Gastroesophageal sphincter (tissue), 3 donors: ENCODE data around the gene CUL5.

ENCODE experiments used
- CTCF ChIP-seq, 4 experiments: fragments of 200-600 bp in 2 of 4; fragments of 450-650 bp in 2 of 4; sonication (generic) in 1 of 4; IDR thresholded peaks; one replicate each; pipeline ENCODE4 v1.5.1; 2017 to 2019; ENCODE audit warnings: antibody characterized with exemption in 4 of 4, mild to moderate bottlenecking in 2 of 4, moderate library complexity in 2 of 4
- EP300 ChIP-seq: sonication (generic); formaldehyde crosslinking; IDR thresholded peaks from one replicate; pipeline ENCODE4 v1.6.1; 2017; ENCODE audit warnings: antibody characterized with exemption, mild to moderate bottlenecking
- POLR2A ChIP-seq, 2 donors: fragments of 450-650 bp; IDR thresholded peaks; one replicate each; pipeline ENCODE4 v1.6.1; 2017; ENCODE audit warnings: antibody characterized with exemption in 2 of 2, mild to moderate bottlenecking in 2 of 2, moderate library complexity in 1 of 2
- POLR2AphosphoS5 ChIP-seq: sonication (generic); formaldehyde crosslinking; IDR thresholded peaks from one replicate; pipeline ENCODE4 v1.6.1; 2017; ENCODE audit warnings: antibody characterized with exemption

- TF ChIP-seq CTCF (IDR thresholded peaks at IDR 0.05) (no peak), EP300 (no peak), POLR2A (IDR thresholded peaks at IDR 0.05) (no peak), POLR2AphosphoS5 (no peak)
Observed at GRCh38 chr11:108144615-108145014, 135.9 kb downstream of the CUL5 start.
